ENCODE measurements around the gene AAMDC.

The AAMDC gene

GRCh38 chr11:77814848-77815247 lies 6.1 kb upstream of the AAMDC start:
- peaks cover 4% of the 10 kb centered on the region; the same call in 1 of the 2 replicates for H3K9me3 ChIP-seq (ENCODE audit: control insufficient read depth, insufficient read depth, low read length)
- H3K9me2 ChIP-seq (replicated peaks; ENCODE audit: control insufficient read depth, low read length) = no peaks in the 10 kb centered on the region
- H3K4me3 ChIP-seq (ENCODE audit: low read length) = no peak overlapping the region
- H3K27ac ChIP-seq (ENCODE audit: low read depth, low read length) = no peak overlapping the region
- H3F3A ChIP-seq (ENCODE audit: control insufficient read depth, insufficient read depth) = peaks cover 3% of the 10 kb centered on the region; the same call in 1 of the 2 replicates
- H3K27me3 ChIP-seq (ENCODE audit: control insufficient read depth, low read length) = no peaks in the 10 kb centered on the region
- peaks cover 76% of the 10 kb centered on the region for H3K36me3 ChIP-seq (ENCODE audit: control insufficient read depth, low read length)
- TF ChIP-seq CTCF (IDR thresholded peaks at IDR 0.05; ENCODE audit: low read depth, low read length, poor library complexity, severe bottlenecking) = no peak
- no peak for TF ChIP-seq EZH2phosphoT487 (IDR thresholded peaks at IDR 0.05; ENCODE audit: borderline replicate concordance, low read length)
- H4K20me1 ChIP-seq (ENCODE audit: control insufficient read depth, insufficient read depth, low read depth, low read length) = peaks cover 12% of the 10 kb centered on the region
- peaks cover 15% of the 10 kb centered on the region for H3K4me1 ChIP-seq (ENCODE audit: control insufficient read depth, low read length)
- H3K79me2 ChIP-seq (ENCODE audit: control insufficient read depth, low read length) = peaks cover 100% of the 10 kb centered on the region
- H3K4me2 ChIP-seq (ENCODE audit: low read length) = no peak overlapping the region

- no peaks in the 10 kb centered on the region for H3K9me2 ChIP-seq (replicated peaks; ENCODE audit: control insufficient read depth, low read length)
- H3F3A ChIP-seq (ENCODE audit: control insufficient read depth, insufficient read depth) = peaks cover 3% of the 10 kb centered on the region; the same call in 1 of the 2 replicates
- peaks cover 4% of the 10 kb centered on the region; the same call in 1 of the 2 replicates for H3K9me3 ChIP-seq (ENCODE audit: control insufficient read depth, insufficient read depth, low read length)
- no peak overlapping the region for H3K27ac ChIP-seq (ENCODE audit: low read depth, low read length)
- H3K27me3 ChIP-seq (ENCODE audit: control insufficient read depth, low read length) = no peaks in the 10 kb centered on the region
- peaks cover 100% of the 10 kb centered on the region for H3K79me2 ChIP-seq (ENCODE audit: control insufficient read depth, low read length)
- peaks cover 15% of the 10 kb centered on the region for H3K4me1 ChIP-seq (ENCODE audit: control insufficient read depth, low read length)
- H3K4me3 ChIP-seq (ENCODE audit: low read length) = no peak overlapping the region
- TF ChIP-seq CTCF (IDR thresholded peaks at IDR 0.05; ENCODE audit: low read depth, low read length, poor library complexity, severe bottlenecking) (no peak), EZH2phosphoT487 (IDR thresholded peaks at IDR 0.05; ENCODE audit: borderline replicate concordance, low read length) (no peak)
- H3K36me3 ChIP-seq (ENCODE audit: control insufficient read depth, low read length) = peaks cover 77% of the 10 kb centered on the region
- H4K20me1 ChIP-seq (ENCODE audit: control insufficient read depth, insufficient read depth, low read depth, low read length) = peaks cover 12% of the 10 kb centered on the region; the same call in 1 of the 2 replicates
- no peak overlapping the region for H3K4me2 ChIP-seq (ENCODE audit: low read length)
Observed at GRCh38 chr11:77815459-77815858, 5.5 kb upstream of the AAMDC start.

GRCh38 chr11:77819411-77819920 lies 1.5 kb upstream of the AAMDC start:
- Histone ChIP-seq H3F3A (ENCODE audit: control insufficient read depth, insufficient read depth) (peaks cover 7% of the 10 kb centered on the region; the same call in 1 of the 2 replicates), H3K27me3 (ENCODE audit: control insufficient read depth, low read length) (no peaks in the 10 kb centered on the region), H3K79me2 (ENCODE audit: control insufficient read depth, low read length) (peaks cover 68% of the 10 kb centered on the region), H3K36me3 (ENCODE audit: control insufficient read depth, low read length) (peaks cover 47% of the 10 kb centered on the region), H3K9me3 (ENCODE audit: control insufficient read depth, insufficient read depth, low read length) (peaks cover 4% of the 10 kb centered on the region; the same call in 1 of the 2 replicates), H3K4me2 (ENCODE audit: low read length) (peak overlapping the region; percentile 83), H3K27ac (ENCODE audit: low read depth, low read length) (peak overlapping the region; percentile 87), H4K20me1 (ENCODE audit: control insufficient read depth, insufficient read depth, low read depth, low read length) (peaks cover 12% of the 10 kb centered on the region; the same call in 1 of the 2 replicates), H3K9me2 (replicated peaks; ENCODE audit: control insufficient read depth, low read length) (no peaks in the 10 kb centered on the region), H3K4me1 (ENCODE audit: control insufficient read depth, low read length) (peaks cover 23% of the 10 kb centered on the region), H3K4me3 (ENCODE audit: low read length) (peak overlapping the region; percentile 100)
- TF ChIP-seq EZH2phosphoT487 (IDR thresholded peaks at IDR 0.05; ENCODE audit: borderline replicate concordance, low read length) (no peak), CTCF (IDR thresholded peaks at IDR 0.05; ENCODE audit: low read depth, low read length, poor library complexity, severe bottlenecking) (no peak)

All from DOHH2 (cell line).